ENCODE measurements around the gene ACOT7.

- TF ChIP-seq POLR2A (IDR thresholded peaks at IDR 0.05) = no peak
- TF ChIP-seq, protein P1, sequence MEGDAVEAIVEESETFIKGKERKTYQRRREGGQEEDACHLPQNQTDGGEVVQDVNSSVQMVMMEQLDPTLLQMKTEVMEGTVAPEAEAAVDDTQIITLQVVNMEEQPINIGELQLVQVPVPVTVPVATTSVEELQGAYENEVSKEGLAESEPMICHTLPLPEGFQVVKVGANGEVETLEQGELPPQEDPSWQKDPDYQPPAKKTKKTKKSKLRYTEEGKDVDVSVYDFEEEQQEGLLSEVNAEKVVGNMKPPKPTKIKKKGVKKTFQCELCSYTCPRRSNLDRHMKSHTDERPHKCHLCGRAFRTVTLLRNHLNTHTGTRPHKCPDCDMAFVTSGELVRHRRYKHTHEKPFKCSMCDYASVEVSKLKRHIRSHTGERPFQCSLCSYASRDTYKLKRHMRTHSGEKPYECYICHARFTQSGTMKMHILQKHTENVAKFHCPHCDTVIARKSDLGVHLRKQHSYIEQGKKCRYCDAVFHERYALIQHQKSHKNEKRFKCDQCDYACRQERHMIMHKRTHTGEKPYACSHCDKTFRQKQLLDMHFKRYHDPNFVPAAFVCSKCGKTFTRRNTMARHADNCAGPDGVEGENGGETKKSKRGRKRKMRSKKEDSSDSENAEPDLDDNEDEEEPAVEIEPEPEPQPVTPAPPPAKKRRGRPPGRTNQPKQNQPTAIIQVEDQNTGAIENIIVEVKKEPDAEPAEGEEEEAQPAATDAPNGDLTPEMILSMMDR (IDR thresholded peaks at IDR 0.05) = no peak
Measured at GRCh38 chr1:6271554-6271953, 122.0 kb downstream of the ACOT7 start.

Data from lower leg skin (tissue), 3 donors.